Stimulated activated CD4-positive, alpha-beta T cell treated with anti-CD3 and anti-CD28 coated beads, Interleukin-2, amount 100 ng/mL, for 4 hours (primary cell): ENCODE measurements around the gene GOLPH3.
"Not testable (repeated sequence)": the region's sequence is repeated elsewhere in the genome, so short reads cannot be mapped to it uniquely, and the experiment has no call there.

Source experiments
- DNase-seq: peaks from one replicate; pipeline ENCODE4 v3.0.0-alpha.2; 2020; ENCODE audit warnings: low read depth

Gene GOLPH3

DNA sequence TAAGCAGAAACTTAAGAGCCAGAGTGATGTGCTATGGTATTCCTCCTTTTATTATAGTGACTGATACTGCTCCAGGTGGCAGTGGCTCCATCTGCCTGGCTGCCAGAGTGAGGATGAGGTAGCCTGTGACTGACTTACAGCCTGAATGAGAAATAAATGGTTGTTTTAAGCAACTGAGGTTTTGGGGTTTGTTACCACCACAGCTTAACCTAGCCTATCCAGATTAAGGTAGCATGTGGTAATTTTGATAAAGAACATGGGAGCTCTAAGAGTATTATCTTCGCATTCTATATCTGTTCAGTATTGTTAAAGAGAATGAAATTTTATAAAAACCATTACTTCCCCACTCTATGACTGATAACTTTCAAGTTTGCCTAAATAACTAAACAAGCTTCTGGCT is 39.0 kb downstream of the GOLPH3 start:
- no peak for DNase-seq

DNA sequence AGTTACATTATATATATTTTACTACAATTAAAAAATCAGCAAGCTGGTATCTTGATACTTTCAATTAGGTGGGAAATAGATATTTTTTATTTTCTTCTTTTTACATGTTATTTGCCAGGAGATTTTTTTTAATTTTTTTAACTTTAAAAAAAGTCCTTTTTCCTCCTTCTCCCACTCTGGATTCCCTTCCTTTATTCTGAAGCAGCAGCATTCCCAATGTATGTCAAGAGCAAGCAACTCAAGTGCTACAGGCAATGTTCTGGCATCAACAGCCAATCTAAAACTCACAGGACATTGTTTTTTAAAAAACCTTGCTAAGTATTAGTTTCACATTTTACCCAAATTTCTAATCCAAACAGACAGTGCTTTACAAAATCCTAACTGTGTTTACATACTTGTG is 41.4 kb downstream of the GOLPH3 start:
- DNase-seq: no peak

GRCh38 chr5:32131604-32132003 is 42.5 kb downstream of the GOLPH3 start:
- DNase-seq: no peak

GRCh38 chr5:32130865-32131264 is 43.3 kb downstream of the GOLPH3 start:
- DNase-seq: no peak

DNA sequence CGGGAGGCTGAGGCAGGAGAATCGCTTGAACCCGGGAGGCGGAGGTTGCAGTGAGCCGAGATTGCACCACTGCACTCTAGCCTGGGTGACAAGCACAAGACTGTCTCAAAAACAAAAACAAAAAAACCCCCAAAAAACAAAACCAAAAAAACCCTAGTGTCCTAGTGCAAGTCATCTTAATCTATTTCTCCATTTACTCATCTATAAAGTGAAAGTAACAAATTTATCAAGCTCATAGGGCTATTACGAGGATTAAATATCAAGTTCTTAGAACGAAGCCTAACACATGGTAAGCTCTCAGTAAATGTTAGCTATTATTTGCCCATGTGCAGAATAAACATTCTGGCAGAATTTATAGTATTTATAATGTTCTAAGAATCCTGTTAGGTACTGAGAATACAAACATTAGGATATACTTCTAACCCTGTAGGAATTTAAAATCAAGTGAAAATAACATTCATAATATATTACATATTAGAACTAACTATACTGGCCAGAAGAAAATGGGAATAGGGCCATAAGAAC is 45.0 kb downstream of the GOLPH3 start:
- no peak for DNase-seq

DNA sequence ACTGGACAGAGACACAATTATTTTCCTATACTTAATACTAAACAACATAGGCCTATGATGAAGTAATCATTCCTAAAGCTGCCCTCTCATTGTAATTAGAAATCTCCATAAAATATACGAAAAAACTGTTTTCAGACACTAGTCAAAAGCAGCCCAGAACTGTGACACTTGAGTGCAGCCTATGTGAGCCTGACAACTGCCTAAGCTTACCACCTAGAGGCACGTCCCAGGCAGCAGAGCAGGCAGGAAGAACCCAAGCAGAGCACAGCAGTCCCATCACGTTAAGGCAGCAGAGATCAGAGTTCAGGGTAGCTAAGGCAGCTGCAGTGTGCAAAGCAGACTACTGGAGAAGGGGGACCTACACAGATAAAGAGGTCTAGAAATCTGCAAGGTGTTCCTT is 46.4 kb downstream of the GOLPH3 start:
- no peak for DNase-seq

DNA sequence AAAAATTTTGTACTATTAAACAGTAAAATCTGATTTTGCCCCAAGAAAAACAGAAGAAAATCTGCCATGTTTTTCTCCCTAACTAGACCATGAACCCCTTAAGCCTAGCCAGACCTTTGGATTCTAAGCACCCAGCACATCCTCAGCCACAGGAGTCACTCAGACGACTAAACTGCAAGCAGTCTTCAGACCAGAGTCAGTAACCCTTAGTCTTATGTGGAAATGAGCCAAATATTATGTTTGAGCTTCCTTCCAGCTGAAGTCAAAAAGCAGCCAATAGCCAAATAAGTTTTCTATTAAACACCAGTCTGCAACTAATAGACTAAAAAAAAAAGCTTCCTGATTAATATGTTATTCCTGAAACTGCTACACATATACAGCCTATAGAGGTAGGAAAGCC is 47.4 kb downstream of the GOLPH3 start:
- DNase-seq: no peak

GRCh38 chr5:32123889-32124676 is 50.0 kb downstream of the GOLPH3 start:
- no peak for DNase-seq

- DNase-seq: no peak
These were observed 50.9 kb downstream of the GOLPH3 start for GRCh38 chr5:32123058-32123805.

DNA sequence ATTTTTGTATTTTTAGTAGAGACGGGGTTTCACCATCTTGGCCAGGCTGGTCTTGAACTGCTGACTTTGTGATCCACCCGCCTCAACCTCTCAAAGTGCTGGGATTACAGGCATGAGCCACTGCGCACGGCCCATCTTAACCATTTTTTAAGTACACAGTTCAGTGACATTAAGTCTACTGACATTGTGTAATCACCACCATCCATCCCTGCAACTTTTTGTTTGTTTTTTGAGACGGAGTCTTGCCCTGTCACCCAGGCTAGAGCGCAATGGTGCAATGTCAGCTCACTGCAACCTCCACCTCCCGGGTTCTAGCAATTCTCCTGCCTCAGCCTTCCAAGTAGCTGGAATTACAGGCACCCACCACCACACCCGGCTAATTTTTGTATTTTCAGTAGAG is 55.2 kb downstream of the GOLPH3 start:
- DNase-seq: not testable (repeated sequence)

GRCh38 chr5:32116574-32117313 is 57.4 kb downstream of the GOLPH3 start:
- DNase-seq: no peak

- DNase-seq: no peak
These were observed 58.1 kb downstream of the GOLPH3 start for GRCh38 chr5:32115985-32116384.

DNA sequence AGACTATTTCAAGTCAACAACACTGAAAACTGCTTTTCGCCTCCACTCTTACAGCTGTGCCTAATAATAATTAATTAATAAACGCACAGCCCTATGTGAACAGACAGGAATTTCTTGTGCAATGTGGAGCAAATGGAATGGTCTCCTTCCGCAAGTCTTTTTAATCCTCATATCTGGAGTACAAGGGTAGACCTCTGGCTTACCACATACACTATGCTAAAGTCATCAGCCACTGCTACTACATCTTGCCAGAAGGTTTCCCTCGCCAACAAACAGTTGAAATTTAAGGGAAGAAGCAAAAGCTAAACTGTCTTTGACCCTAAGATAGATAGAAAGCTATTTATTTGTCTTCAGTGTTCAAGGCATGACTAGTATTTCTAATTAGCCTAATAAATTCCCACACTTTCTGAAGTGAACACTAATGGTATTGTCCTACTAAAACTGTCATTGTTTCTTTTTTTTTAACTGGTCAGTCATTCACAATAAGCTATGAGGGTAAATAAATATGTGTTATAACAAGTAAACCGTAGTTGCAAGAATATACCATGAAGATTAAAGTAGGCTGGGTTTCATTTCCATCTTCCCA is 63.9 kb downstream of the GOLPH3 start:
- no peak for DNase-seq

- DNase-seq: no peak
These were observed 64.9 kb downstream of the GOLPH3 start for GRCh38 chr5:32109236-32109635.

DNA sequence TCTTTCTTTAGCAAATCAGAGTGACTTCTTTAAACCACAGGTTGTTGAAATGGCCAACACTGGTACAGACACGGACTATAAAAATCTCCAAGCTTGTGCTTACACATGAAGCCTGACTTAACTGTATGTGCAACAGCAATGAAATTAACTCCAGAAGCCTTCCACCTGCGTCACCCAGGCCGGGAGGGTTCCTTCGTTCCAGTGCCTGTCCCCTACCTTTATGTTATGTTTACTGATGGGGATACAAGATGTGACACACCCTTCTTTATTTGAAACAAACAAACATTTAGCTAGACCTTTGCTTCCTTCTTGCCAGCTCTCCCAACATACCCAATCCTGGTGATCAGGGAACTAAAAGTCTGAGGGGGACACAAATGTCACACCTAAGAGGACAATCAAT is 66.0 kb downstream of the GOLPH3 start:
- no peak for DNase-seq

DNA sequence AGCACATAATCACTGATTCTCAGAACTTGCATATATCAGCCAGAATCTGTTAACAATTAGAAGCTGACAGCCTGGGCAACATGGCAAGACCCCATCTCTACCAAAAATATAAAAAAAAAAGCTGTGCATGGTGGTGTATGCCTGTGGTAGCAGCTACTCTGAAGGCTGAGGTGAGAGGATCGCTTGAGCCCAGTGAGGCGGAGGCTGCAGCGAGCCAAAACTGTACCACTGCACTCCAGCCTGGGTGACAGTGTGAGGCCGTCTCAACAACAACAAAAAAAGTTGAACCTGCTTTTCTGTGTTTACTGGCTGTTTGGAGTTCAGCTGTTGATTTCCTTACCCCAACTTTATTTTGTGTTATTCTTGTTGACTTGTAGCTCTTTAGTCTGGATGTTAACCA is 66.8 kb downstream of the GOLPH3 start:
- no peak for DNase-seq

DNA sequence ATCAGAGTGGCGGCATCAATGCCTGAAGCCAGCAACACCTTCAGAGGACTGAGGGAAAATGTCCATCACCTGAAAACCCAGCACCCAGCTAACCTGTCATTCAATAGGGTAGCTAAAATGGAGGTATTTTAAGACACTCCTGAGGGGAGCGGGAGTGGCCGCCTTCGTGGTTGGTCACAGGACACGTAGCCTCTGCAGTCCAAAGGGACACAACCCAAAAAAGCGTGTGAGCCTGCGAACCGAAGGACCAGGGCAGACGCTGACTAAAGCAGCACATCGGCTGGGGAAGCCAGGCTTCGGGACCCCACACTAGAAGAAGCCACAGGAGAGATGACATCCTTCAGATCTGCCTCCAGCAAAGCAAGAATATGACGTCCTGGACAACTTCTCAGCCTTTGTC is 70.6 kb downstream of the GOLPH3 start:
- no peak for DNase-seq

GRCh38 chr5:32102254-32102986 is 71.7 kb downstream of the GOLPH3 start:
- DNase-seq: no peak

- no peak for DNase-seq
These were observed 73.3 kb downstream of the GOLPH3 start for GRCh38 chr5:32100691-32101302.

- DNase-seq: no peak
These were observed 73.9 kb downstream of the GOLPH3 start for GRCh38 chr5:32100230-32100629.

DNA sequence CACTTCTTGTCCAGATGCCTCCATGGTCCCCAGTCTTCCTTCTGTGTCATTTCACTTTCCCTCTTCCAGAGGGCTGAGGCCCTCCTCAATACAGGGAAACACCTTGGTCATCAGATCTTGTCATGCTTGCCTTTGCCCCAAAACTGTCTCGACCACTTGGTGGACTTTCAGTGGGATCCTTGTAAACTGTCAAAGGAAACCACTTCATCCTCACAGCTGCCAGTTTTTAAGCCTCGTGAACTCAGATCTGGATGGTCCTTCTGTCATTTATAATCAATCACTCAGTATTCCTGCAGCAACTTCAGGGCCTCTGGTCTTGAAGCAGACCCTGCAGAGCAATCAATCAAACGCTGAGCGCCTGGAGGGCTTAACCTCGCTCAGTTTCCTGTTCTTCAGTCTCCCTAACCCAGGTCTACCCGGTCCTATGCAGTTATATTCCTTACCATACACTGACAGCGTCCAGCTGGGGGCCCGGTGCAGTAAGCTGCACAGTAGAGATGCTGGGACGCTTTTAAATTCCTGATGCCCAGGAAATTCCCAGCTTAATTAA is 74.6 kb downstream of the GOLPH3 start:
- no peak for DNase-seq
